ENCODE results near the gene TP53BP2. TPM values are rescaled to one million over a fixed set of nuclear protein-coding genes. Genes with fewer than 3 reads are reported as not detected.
A peak's percentile ranks its signal among the peaks of the same experiment; 100 is the strongest.

Gene TP53BP2
- total RNA-seq, 1 donor from 2014 or later = 63.8 TPM

DNA sequence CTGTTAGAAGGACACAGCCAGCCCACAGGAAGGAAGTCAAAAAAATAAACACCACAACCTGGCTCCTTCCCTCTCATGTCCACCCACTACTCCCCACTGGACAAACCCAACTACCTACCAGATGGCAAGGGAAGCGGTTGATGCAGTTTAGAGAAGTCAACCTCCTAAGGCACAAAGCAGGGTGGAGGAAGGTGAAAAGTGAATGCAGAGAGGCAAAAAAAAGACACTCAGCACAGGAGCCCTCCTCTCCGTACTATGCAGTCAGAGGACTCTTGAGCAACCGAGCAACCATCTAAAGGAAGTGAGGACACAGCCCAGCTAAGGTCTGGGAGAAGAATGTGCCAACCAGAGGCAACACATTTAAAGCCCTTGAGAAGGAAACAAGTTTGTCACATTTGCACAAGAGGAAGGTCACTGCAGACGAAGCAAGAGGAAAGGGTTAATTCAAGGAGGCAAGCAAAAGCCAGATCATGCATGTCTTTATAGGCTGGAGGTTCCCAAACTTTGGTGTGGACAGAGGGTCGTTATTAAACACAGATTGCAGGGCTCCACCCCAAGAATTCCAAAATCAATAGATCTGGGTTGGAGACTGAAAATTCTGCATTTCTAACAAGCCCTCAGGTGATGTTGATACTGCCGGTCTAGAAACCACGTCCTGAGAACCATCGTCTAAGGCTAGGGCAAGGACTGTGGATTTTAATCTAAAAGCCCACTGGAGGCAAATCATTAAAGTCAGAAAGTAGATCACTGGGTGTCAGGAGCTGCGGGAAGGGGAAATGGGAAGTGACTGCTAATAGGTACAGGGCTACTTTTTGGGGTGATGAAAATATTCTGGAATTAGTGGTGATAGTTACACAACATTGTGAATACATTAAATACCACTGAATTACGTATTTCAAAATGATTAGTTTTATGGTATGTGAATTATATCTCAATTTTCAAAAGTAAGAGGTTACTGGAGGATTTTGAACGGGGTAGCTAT is 19.7 kb downstream of the TP53BP2 start:
- DNase-seq (ENCODE audit: low spot score in 2 of 2, unreplicated experiment in 2 of 2) = no peak

DNA sequence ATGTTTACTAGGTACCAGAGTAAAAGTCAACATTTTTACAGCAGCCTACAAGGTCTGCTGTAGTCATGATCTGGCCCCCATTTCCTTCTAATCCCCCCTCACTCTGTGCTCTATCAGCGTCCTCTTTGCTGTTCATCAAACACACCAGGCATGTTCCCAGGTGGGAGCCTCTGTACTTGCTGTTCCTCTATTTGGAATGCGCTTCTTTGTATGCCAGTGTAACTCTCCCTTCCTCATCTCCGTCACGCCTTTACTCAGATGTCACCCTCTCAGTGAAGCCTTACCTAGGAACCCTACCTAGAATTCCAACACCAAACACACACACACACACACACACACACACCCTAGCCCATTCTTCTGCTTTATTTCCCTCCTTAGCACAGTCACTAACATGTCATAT is 21.0 kb downstream of the TP53BP2 start:
- no peak overlapping the region for H3K27ac Mint-ChIP-seq

More for the DNA sequence above, 19.7 kb downstream of the TP53BP2 start:
- TF ChIP-seq, protein P1, sequence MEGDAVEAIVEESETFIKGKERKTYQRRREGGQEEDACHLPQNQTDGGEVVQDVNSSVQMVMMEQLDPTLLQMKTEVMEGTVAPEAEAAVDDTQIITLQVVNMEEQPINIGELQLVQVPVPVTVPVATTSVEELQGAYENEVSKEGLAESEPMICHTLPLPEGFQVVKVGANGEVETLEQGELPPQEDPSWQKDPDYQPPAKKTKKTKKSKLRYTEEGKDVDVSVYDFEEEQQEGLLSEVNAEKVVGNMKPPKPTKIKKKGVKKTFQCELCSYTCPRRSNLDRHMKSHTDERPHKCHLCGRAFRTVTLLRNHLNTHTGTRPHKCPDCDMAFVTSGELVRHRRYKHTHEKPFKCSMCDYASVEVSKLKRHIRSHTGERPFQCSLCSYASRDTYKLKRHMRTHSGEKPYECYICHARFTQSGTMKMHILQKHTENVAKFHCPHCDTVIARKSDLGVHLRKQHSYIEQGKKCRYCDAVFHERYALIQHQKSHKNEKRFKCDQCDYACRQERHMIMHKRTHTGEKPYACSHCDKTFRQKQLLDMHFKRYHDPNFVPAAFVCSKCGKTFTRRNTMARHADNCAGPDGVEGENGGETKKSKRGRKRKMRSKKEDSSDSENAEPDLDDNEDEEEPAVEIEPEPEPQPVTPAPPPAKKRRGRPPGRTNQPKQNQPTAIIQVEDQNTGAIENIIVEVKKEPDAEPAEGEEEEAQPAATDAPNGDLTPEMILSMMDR (IDR thresholded peaks at IDR 0.05; ENCODE audit: unreplicated experiment) = no peak
- Mint-ChIP-seq H3K9me3 (no peaks in the 10 kb centered on the region), H3K4me1 (peaks cover 6% of the 10 kb centered on the region), H3K27ac (no peak overlapping the region), H3K27me3 (ENCODE audit: low read depth) (no peaks in the 10 kb centered on the region), H3K36me3 (no peaks in the 10 kb centered on the region), H3K4me3 (no peak overlapping the region)

DNA sequence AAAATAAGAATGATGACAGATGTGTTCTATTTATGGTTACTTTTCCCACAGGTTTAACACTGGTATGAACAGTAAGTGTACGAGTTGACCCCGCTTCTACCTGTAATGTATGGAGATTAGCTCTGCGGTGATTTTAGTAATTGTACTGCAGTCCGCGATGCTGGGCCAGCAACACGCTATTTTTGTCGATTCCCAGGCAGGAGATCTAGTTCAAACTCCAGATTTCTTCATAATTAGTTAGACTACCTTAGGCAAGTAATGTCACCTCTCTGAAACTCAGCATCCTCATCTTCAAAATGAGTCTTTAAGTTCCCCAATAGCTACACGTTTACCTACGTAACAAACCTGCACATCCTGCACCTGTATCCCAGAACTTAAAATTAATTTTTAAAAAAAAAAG is 21.5 kb downstream of the TP53BP2 start:
- TF ChIP-seq, protein P1 (IDR thresholded peaks at IDR 0.05; ENCODE audit: unreplicated experiment) = no peak
- H3K27me3 Mint-ChIP-seq (ENCODE audit: low read depth) = no peaks in the 10 kb centered on the region
- H3K36me3 Mint-ChIP-seq = peaks cover 6% of the 10 kb centered on the region
- H3K9me3 Mint-ChIP-seq = no peaks in the 10 kb centered on the region
- H3K27ac Mint-ChIP-seq = no peak overlapping the region
- no peak for DNase-seq (ENCODE audit: low spot score in 2 of 2, unreplicated experiment in 2 of 2)
- H3K4me1 Mint-ChIP-seq = peaks cover 6% of the 10 kb centered on the region
- H3K4me3 Mint-ChIP-seq = no peak overlapping the region

More for the DNA sequence above, 21.0 kb downstream of the TP53BP2 start:
- peaks cover 4% of the 10 kb centered on the region for H3K36me3 Mint-ChIP-seq
- no peak for DNase-seq (ENCODE audit: low spot score in 2 of 2, unreplicated experiment in 2 of 2)
- H3K27me3 Mint-ChIP-seq (ENCODE audit: low read depth) = no peaks in the 10 kb centered on the region
- TF ChIP-seq, protein P1 (IDR thresholded peaks at IDR 0.05; ENCODE audit: unreplicated experiment) = no peak
- no peak overlapping the region for H3K4me3 Mint-ChIP-seq
- no peaks in the 10 kb centered on the region for H3K9me3 Mint-ChIP-seq
- H3K4me1 Mint-ChIP-seq = peaks cover 8% of the 10 kb centered on the region

DNA sequence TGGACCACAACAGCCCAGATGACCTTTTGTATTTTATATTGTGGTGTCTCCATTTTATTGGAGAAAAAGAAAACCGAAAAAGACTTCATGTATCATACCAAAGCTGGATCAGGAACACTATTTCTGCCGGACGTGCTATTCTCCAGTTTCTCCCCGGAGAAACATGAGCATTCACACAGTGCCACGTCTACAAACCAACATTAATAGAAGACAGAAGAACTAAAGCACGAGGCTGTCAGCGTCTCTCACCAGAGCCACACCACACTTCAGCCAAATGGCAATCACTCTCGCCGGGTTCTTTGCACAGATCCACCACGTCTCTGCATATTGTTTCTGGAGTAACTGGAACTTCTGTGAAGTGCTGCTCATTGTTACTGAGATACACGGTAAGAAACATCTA is 24.8 kb downstream of the TP53BP2 start:
- Mint-ChIP-seq H3K4me3 (no peak overlapping the region), H3K9me3 (no peaks in the 10 kb centered on the region), H3K36me3 (peaks cover 11% of the 10 kb centered on the region), H3K27ac (no peak overlapping the region), H3K4me1 (peaks cover 6% of the 10 kb centered on the region), H3K27me3 (ENCODE audit: low read depth) (no peaks in the 10 kb centered on the region)
- TF ChIP-seq, protein P1 (IDR thresholded peaks at IDR 0.05; ENCODE audit: unreplicated experiment) = no peak
- no peak for DNase-seq (ENCODE audit: low spot score in 2 of 2, unreplicated experiment in 2 of 2)

DNA sequence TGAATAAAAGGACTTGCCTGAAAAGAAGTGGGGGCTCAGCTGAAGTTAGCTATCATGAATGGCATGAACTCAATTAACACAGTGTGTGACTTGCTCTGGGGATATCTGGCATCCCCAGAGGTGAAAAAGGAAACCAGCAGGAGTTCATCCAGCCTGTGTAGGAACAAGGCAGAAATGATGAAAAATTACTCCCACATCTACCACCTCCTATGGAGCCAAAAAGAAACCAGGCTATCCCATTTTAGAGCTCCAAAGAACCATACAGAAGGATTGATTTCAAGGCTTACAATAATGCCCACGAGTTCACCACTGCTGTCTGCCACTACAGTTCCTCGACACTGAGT is 25.3 kb downstream of the TP53BP2 start:
- peaks cover 6% of the 10 kb centered on the region for H3K4me1 Mint-ChIP-seq
- TF ChIP-seq, protein P1 (IDR thresholded peaks at IDR 0.05; ENCODE audit: unreplicated experiment) = no peak
- H3K27ac Mint-ChIP-seq = peak overlapping the region; percentile 82
- no peaks in the 10 kb centered on the region for H3K27me3 Mint-ChIP-seq (ENCODE audit: low read depth)
- DNase-seq (ENCODE audit: low spot score in 2 of 2, unreplicated experiment in 2 of 2) = no peak
- no peaks in the 10 kb centered on the region for H3K9me3 Mint-ChIP-seq
- H3K4me3 Mint-ChIP-seq = no peak overlapping the region
- H3K36me3 Mint-ChIP-seq = peaks cover 11% of the 10 kb centered on the region

Measured in mesothelial cell of epicardium (in vitro differentiated cells).